ENCODE data around the gene CPLX1.
"Not testable (repeated sequence)": the region's sequence is repeated elsewhere in the genome, so short reads cannot be mapped to it uniquely, and the experiment has no call there.

The CPLX1 gene

DNA sequence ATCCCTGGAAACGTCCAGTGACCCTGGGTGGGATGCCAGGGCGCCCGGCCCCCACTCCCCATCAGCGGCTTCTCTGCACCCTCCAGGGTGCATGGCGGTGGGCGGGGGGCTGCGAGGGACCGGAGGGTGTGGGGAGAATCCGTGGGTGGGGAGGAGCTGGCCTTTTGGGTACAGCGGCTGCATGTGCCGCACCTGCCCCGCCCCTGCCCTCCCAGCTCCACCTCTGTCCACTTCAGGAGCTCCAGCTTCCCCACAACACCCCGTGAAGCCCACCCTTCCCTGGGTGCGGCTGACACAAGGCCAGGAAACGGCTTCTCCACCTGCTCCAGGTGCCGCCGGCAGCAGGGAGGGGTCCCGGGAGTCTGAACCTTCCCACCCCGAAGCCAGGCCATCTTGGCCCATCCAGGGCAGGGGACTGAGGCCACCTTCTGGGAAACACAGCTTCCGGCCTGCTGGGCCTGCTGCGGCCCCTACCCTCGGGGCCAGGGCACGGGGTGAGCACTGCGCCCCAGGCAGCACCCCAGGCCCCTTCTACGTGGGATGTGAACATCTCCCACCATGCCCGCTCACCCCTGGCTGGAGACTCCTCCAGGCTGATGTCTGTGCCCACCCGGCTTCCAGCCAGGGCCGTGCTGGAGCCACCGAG is 34.6 kb downstream of the CPLX1 start:
- DNase-seq = no peak

DNA sequence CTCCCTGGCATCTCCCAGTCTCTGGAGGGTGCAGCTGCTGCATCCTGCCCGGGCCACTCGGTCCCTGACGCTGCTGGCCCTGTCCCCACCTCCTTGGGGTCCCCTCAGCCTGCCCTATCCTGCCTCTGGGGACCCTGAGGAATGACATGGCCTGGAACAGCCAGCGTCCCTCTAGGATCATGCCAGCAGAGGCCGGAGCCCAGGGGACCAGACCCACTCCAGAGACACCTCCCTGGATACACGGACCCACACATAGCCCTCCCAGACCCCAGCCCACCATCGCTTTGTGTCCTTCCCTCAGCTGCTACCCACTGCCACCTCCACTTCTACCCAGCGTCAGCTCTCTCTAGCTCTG is 35.5 kb downstream of the CPLX1 start:
- DNase-seq = no peak

DNA sequence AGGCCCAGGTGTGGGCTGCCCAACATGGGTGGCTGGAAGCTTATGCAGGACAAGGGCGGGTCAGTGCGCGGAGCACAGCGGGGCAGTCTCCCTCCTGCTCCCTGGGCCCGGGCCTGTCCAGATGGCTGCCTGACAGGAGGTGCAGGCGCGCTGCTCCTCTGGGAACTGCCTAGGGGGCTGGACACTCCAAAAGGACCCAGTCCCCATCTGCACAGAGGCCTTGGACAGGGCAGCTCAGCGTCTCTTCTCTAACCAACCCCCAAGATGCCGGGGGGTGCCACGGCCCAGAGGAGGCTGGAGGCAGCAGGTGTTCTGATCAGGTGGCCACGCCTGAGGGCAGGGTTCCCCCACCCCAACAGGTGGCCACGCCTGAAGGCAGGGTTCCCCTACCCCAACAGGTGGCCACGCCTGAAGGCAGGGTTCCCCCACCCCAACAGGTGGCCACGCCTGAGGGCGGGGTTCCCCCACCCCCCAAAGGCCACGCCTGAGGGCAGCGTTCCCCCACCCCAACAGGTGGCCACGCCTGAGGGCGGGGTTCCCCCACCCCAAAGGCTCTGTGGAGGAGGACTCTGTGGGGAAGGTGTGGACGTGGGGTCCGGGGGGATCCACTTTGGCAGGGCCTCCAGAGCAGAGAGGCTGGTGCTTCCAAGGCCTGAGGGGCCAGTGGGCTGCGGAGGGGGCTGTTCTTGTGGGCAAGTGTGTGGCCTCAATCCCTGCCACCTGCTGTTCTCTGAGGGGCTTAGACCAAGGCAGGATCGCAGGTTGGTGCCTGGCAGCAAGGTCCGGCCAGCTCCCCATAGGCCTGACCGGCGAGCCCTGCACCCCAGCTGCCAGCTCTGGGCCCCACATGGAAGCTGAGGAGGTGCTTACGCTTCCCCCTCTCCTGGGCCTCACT is 36.1 kb downstream of the CPLX1 start:
- DNase-seq = no peak

DNA sequence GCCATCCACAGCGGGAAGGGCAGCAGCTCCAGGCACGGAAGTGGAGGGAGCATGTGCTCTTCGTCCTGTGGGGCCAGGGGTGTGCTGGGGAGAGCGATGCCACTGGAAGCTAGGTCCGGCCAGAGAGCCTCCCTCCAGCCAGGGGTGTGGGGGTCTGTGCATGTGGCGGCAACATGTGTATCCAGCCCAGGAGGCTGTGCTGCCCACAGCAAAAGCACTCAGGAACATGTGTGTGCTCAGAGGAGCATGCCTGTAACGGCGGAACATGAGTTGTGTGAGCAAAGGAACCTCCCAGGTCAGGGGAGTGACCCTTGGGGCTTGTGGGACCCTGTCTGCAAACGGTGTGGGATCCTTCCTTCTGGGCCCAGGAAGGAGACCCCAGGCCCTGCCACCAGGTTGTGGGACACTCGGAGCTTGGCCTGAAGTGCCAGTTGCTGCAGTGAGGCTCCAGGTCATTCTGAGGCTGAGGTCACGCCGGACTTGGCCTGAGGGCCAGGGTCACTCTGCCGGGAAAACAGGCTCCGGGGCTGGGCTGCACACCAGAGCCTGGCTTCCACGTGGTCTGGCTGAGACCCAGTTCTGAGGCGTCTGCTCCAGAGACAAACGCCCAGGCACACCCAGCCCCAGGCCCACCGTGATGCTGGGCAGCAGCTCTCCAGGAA is 37.2 kb downstream of the CPLX1 start:
- DNase-seq = no peak

DNA sequence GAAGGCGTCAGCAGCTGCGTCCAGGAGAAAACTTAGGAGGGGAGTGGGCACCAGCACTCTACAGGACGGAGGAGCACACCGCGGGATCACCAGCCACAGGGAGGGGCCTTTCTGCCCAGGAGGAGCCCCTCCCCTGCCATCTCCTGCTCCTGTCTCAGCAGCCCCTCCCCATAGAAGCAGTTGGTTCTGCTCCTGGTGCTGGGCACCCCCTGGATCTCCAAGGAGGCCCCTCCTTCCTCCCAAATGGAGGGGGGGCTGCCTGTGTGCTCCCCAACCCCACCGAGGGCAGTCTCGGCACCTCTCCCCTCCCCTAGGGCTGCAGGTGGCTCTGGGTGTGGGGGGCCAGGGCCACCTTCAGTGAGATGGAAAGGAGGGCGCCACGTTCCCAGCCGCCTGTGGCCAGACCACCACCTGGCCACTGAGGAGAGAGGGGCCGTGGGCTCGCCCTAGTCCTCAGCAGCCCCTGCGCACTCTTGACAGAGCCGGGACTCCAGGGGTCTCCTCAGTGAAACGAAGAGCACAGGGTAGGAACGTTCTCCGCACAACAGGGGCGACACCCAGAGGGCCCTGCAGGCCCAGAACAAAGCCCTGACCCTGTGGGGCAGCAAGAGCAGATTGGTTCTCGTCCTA is 37.8 kb downstream of the CPLX1 start:
- no peak for DNase-seq

DNA sequence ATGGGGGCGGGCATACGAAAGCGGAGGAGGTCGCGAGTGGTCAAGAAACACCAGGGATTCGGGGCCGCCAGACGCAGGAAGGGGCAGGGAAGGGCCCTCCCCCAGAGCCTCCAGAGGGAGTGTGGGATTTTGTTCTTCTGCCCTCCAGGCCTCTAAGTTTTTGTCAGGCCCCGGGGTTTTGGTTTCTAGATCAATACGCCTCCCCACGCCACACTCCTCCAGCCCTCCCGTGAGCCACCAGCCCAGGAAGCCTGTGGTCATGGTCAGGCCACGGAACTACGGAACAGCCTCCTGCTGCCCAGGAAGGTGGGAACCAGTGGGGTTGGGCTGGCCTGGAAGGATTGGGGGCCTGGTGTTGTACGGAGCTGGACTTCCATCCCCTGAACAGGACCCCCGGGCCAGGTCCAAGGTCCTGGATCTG is 38.4 kb downstream of the CPLX1 start:
- no peak for DNase-seq

DNA sequence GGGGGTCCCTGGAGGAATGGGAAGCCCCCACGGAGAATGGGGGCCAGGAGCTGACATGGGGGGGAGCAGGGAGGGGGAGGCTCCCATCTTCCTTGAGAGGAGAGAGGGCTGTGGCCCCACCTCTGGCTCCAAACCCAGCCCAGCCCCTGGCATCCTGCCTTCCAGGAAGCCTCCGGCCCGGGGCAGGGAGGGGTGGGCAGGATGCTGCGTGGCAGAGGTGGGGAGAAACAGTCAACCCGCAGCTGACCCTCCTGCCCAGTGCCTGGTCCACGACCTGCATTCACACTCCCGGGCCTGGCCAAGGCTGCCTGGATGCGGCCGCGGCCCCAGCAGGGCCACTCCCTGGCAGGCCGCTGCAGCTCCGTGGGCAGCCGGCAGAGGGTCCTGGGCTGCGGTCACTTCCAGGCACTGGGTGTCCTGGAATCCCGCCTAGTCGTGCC is 39.0 kb downstream of the CPLX1 start:
- DNase-seq = no peak

DNA sequence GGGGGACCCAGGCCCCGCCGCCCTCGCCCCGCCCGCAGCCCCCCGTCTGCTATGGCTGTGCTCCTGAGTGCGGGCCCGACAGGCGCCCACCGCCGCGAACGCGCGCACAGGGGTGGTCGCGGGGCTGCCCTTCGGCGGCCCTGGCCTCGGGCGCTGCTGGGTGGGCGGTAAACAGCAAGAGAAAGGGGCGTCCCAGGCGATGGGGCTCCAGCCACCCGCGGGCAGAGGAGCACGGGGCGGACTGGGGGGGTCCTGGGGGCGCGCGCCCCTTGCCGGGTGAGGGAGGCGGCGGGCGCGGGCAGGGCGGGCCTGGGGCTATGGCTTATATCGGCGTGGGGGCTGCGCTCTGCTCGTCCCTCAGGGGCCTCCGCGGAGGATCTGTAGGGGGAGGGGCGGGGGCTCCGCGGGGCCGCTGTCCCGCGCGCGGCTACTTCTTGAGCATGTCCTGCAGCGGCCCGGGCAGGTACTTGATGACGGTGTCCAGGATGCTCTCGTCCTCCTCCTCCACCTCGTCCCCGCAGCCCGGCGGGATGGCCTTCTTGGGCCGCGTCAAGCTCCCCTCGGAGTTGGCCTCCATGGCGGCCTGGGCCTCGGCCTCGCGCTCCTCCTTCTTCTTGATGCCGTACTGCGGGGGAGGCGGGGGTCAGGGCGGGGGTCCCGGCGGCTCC is 39.7 kb downstream of the CPLX1 start:
- no peak for DNase-seq

DNA sequence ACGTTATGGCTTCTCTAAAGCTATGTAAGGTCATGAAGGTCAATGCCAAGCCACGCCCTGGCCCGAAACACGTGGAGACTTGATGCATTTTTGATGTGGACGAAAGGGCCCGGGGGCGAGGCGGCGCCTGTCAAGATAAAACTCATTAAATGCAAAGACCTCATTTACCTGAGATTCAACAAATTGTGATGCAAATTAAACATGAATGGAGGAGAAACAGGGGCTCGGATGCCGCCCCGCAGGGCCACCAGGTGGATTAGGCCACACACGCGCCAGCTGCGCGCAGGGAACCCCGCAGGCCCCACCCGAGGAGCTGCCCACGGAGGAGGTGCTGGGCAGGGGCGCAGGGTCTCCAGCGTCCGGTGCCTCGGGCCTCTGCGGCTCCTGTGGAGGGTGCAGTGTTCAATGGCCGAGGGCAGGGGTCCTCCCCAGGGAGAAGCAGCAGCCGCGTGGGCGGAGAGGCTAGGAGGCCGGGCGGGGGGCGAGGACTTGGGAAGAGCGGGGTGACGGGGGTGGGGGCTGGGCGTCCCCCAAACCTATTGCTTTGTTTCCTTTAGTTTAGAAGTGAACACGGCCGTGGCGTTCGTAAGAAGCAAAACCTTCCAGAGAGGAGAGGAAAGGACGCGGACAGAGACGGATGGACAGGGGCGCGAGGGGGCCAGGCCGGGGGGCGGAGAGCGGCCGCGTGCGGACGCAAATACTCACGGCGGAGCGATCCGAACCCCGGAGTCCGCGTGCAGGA is 40.4 kb downstream of the CPLX1 start:
- no peak for DNase-seq

DNA sequence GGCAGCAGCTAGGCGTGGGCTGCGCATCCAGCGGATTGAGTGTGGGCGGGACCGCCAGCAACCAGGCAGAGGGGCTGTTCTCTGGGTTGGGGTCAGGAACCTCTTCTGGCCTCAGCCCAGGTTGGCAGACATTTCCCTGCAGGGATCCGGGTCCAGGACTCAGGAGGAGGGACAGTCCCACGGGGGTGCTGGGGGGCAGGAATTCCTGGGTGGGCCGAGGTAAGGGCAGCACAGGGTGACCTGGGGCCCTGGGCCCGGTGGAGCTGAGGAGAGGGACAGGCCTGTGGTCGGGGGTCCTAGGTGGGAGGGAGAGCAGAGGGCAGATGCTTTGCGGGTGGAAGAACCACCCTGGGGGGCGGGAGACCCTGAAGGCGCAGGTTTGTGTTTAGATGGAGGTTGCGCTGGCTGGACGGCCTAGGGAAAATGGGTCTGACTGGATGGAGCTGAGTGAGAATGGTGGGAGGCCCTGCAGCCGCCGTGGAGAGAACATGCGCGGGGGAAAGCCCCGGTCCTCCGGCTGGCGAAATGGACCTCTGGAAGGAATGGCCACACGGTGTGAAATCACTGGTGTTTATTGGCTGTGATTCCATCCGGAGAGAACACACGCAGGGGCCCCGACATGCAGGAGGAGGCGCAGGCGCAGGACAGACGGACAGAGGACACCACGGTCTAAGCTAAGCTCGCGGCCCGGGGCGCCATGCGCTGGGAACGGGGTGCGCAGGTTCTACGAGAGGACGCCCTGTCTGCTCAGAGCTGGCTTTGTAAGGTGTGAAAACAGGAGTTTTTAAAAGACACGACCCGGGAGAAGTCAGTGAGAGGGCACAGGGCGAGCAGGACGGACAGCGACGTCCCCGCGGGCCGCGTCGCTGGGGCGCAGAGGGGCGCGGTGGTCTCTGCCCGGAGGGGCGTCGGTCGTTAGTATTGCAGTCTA is 41.3 kb downstream of the CPLX1 start:
- no peak for DNase-seq

DNA sequence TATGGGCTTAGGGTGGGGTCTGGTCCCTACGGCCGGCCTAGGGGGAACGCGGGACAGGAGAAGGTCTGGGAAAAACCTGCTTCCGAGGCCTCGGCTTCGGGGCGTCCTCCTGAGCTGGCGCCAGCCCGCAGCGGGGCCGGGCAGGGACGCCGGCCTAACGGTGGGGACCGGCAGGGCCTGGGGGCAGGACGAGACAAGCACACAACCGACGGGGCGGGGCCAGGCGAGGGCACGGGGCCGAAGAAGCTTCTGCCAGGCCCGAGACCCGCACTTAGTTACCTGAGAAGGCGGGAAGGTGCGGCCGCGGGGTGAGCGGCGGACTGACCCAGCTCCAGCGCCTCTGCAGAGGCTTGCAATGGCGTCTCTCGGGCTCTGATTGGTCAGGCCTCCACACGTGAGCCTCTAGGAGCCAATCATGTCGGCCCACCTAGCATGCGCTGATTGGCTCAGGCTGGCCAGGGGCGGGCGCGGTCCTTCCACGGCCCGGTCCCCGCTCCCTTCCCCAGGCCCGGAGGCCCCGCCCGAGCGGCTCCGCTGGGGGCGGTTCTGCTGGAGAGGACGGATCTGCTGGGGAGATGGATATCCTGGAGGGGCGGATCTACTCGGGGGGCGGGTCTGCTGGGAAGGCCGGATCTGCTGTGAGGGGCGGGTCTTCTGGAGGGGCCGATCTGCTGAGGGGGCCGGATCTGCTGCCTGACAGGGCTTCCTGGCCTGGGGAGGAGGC is 44.3 kb downstream of the CPLX1 start:
- peak; percentile 98 for DNase-seq

DNA sequence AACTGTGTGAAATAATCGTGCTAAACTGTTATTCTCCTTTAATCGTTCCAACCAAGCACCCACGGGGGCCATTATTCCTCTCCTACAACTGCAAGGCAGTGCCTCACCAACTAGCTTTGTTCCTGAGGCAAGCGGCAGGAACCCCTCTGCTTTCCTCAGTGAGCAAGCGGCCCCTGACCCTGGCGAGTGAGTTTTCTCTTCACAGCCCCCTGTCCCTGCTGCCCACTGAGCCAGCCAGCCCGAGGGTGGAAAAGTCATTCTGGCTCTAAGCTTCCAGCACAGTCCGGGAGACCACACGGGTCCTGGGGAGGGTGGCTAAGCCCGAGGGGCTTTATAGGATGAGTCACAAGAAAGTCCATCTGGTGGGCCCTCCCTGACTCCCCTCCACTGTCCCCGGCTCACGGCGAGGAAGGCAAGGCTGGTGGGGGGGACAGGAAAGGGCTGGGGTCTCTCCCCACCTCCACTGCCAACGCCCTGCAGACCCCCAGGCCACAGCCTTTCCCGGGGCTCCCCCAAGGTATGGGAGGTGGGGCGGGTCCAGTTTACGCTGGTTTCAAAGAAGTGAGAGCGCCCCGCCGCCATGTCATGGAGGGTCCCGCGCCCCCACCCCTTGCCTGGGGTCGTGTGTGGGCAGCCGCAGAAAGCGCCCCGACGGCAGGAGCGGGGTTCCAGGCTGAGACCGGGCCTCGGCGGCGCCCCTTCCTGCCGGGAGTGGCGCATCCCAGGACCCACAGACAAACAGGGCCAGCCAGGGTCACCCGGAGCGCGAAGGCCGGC is 45.0 kb downstream of the CPLX1 start:
- no peak for DNase-seq

DNA sequence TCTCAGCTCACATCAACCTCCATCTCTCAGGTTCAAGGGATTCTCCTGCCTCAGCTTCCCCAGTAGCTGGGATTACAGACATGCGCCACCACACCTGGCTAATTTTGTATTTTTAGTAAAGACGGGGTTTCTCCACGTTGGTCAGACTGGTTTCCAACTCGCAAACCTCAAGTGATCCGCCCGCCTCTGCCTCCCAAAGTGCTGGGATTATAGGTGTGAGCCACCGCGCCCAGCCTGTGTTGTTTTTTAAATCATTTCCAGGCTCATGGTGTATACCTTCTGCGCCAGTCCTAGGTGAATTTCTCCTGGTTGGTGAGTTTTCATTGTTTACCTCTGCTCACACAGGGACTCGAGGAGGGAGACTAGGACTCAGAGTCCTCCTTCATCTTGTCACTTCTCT is 45.7 kb downstream of the CPLX1 start:
- DNase-seq = not testable (repeated sequence)

DNA sequence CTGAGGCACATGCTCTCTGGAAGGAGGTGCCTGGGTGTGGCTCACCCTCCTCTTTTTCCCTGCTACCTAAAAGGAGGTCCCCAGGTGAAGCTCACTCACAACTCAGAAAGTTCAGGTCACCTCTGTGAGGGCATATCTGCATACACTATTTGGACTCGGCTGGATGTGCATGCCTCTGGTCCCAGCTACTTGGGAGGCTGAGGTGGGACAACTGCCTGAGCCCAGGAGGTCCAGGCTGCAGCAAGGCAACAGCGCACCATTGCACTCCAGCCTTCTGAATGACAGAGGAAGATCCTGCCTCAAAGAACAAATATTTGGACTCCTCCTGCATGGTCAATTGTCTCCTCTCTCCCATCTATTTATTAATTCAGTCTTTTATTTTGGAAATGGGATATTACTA is 46.4 kb downstream of the CPLX1 start:
- no peak for DNase-seq

DNA sequence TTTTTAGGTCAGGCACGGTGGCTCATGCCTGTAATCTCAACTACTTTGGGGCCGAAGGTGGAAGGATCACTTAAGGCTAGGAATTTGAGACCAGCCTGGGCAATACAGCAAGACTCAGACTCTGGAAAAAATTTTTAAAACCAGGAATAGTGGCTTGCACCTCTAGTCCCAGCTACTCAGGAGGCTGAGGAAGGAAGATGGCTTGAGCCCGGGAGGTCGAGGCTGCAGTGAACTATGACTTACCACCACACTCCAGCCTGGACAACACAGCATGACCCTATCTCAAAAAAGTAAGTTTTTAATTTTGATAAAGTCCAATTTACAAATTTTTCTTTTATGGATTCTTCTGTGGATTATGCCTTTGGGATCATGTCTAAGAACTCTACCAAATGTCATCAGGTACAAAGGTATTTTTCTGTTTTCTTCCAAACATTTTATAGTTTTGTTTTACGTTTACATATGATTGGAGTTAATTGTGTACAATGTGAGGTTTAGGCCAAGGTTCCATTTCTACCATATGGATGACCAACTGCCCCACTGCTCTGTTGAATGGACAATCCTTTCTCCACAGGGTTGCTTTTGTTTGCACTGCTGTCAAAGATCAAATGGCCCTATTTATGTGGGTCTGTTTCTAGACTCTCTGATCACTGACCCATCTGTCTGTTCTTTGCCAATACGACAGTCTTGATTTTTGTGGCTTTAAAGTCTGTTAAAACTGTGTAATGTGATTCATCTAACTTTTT is 48.2 kb downstream of the CPLX1 start:
- DNase-seq = no peak

DNA sequence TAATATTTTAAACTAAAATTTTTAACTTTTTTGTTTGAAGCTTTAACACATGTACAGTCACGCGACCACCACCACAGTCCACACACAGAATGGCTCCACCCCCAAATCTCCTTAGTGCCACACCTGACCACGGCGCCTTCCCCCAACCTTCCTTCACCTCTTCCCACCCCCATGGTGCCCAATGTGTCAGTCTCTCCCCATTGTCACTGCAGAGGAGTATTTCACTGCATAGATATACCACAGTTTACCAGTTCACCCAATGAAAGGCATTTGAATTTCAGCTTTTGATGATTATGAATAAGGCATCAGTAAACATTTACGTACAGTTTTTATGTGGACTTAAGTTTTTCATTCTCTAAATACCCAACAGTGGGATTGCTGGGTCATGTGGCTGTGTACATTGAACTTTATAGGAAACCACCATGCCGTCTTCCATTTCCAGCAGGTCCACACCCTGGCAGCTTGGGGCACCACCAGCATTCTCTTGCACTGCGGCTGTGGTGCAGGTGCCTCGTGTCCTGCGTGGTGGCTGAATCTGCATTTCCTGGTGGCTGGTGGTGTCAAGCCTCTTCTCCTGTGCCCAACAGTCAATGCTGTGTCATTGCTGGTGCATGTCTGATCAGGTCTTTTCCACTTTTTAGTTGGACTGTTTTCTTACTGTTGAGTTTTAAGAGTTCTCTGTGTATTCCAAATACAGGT is 49.0 kb downstream of the CPLX1 start:
- DNase-seq = no peak

DNA sequence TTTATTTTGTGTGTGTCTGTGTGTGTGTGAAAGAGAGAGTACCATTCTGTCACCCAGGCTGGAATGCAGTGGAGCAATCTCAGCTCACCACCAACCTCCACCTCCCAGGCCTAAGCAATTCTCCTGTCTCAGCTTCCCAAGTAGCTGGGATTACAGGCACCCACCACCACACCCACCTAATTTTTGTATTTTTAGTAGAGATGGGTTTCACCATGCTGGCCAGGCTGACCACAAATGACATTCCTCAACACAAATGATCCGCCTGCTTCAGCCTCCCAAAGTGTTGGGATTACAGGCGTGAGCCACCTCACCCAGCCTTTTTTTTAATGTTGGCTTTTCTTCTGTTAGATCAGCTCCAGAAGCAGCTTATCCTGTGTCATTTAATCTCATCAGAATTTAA is 50.4 kb downstream of the CPLX1 start:
- not testable (repeated sequence) for DNase-seq

Data from NCI-H345 (cell line).